ENCODE results near the gene FAM149A. TPM values are rescaled to one million over a fixed set of nuclear protein-coding genes. Genes with fewer than 3 reads are reported as not detected.
A peak's percentile ranks its signal among the peaks of the same experiment; 100 is the strongest.

FAM149A gene
- total RNA-seq, 1 donor from 2014 or later = 9.8 TPM

- Histone ChIP-seq H3K4me1 (no peaks in the 10 kb centered on the region), H3K27me3 (no peaks in the 10 kb centered on the region), H3K36me3 (no peaks in the 10 kb centered on the region), H3K27ac (no peak overlapping the region), H3K9me3 (no peaks in the 10 kb centered on the region), H3K4me3 (no peak overlapping the region)
- no peak for DNase-seq (ENCODE audit: extremely low spot score in 2 of 2)
- intact Hi-C loops (cut with DNase I) = loop anchor here (10.0 kb wide), 1 partner anchor 59 kb away; no protein-coding TSS in a partner anchor
- no peak for TF ChIP-seq CTCF (IDR thresholded peaks at IDR 0.05)
- TF ChIP-seq POLR2A (IDR thresholded peaks at IDR 0.05) = no peak
- no peak for TF ChIP-seq POLR2AphosphoS5 (IDR thresholded peaks at IDR 0.05; ENCODE audit: insufficient read depth in 1 of 2, low read depth in 1 of 2)
Observed at GRCh38 chr4:186134257-186134656, 29.8 kb downstream of the FAM149A start.

GRCh38 chr4:186134861-186135260 lies 30.4 kb downstream of the FAM149A start:
- no peaks in the 10 kb centered on the region for H3K4me1 ChIP-seq
- H3K36me3 ChIP-seq = no peaks in the 10 kb centered on the region
- no peaks in the 10 kb centered on the region for H3K9me3 ChIP-seq
- no peaks in the 10 kb centered on the region for H3K27me3 ChIP-seq
- H3K27ac ChIP-seq = no peak overlapping the region
- intact Hi-C loops (cut with DNase I) = loop anchor here (10.0 kb wide), 1 partner anchor 60 kb away; no protein-coding TSS in a partner anchor
- TF ChIP-seq POLR2AphosphoS5 (IDR thresholded peaks at IDR 0.05; ENCODE audit: insufficient read depth in 1 of 2, low read depth in 1 of 2) = no peak
- no peak for TF ChIP-seq CTCF (IDR thresholded peaks at IDR 0.05)
- TF ChIP-seq POLR2A (IDR thresholded peaks at IDR 0.05) = no peak
- DNase-seq (ENCODE audit: extremely low spot score in 2 of 2) = no peak
- H3K4me3 ChIP-seq = no peak overlapping the region

- Histone ChIP-seq H3K36me3 (no peaks in the 10 kb centered on the region), H3K9me3 (no peaks in the 10 kb centered on the region), H3K4me1 (no peaks in the 10 kb centered on the region), H3K27me3 (no peaks in the 10 kb centered on the region), H3K27ac (no peak overlapping the region), H3K4me3 (peak overlapping the region in 1 of 2 donors; percentile 18)
- peak; percentile 26 to 52 (median 38) for TF ChIP-seq CTCF (IDR thresholded peaks at IDR 0.05)
- TF ChIP-seq POLR2A (IDR thresholded peaks at IDR 0.05) = no peak
- DNase-seq (ENCODE audit: extremely low spot score in 2 of 2) = no peak
- intact Hi-C loops (cut with DNase I) = loop anchor here (10.0 kb wide), 1 partner anchor 62 kb away; no protein-coding TSS in a partner anchor
Observed at GRCh38 chr4:186137196-186137794, 32.8 kb downstream of the FAM149A start.

GRCh38 chr4:186144198-186144945 lies 39.9 kb downstream of the FAM149A start:
- H3K27ac ChIP-seq = peak overlapping the region; percentile 89
- peak overlapping the region; percentile 60 to 67 for H3K4me3 ChIP-seq
- no peaks in the 10 kb centered on the region for H3K9me3 ChIP-seq
- peaks cover 8% of the 10 kb centered on the region for H3K4me1 ChIP-seq
- DNase-seq (ENCODE audit: extremely low spot score in 2 of 2) = no peak
- H3K27me3 ChIP-seq = no peaks in the 10 kb centered on the region
- TF ChIP-seq CTCF (IDR thresholded peaks at IDR 0.05) (peak in 1 of 3 experiments; percentile 13), POLR2AphosphoS5 (IDR thresholded peaks at IDR 0.05; ENCODE audit: insufficient read depth in 1 of 2, low read depth in 1 of 2) (peak in 1 of 2 donors; percentile 45), POLR2A (IDR thresholded peaks at IDR 0.05) (no peak)
- intact Hi-C loops (cut with DNase I) = no loop called here
- no peaks in the 10 kb centered on the region for H3K36me3 ChIP-seq
